D341Med (cell line): ENCODE measurements around the gene MPO.

Experiments used
- DNase-seq: peaks from one replicate; pipeline ENCODE4 v3.0.0; 2012; ENCODE audit warnings: low spot score

The MPO gene, protein sequence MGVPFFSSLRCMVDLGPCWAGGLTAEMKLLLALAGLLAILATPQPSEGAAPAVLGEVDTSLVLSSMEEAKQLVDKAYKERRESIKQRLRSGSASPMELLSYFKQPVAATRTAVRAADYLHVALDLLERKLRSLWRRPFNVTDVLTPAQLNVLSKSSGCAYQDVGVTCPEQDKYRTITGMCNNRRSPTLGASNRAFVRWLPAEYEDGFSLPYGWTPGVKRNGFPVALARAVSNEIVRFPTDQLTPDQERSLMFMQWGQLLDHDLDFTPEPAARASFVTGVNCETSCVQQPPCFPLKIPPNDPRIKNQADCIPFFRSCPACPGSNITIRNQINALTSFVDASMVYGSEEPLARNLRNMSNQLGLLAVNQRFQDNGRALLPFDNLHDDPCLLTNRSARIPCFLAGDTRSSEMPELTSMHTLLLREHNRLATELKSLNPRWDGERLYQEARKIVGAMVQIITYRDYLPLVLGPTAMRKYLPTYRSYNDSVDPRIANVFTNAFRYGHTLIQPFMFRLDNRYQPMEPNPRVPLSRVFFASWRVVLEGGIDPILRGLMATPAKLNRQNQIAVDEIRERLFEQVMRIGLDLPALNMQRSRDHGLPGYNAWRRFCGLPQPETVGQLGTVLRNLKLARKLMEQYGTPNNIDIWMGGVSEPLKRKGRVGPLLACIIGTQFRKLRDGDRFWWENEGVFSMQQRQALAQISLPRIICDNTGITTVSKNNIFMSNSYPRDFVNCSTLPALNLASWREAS

DNA sequence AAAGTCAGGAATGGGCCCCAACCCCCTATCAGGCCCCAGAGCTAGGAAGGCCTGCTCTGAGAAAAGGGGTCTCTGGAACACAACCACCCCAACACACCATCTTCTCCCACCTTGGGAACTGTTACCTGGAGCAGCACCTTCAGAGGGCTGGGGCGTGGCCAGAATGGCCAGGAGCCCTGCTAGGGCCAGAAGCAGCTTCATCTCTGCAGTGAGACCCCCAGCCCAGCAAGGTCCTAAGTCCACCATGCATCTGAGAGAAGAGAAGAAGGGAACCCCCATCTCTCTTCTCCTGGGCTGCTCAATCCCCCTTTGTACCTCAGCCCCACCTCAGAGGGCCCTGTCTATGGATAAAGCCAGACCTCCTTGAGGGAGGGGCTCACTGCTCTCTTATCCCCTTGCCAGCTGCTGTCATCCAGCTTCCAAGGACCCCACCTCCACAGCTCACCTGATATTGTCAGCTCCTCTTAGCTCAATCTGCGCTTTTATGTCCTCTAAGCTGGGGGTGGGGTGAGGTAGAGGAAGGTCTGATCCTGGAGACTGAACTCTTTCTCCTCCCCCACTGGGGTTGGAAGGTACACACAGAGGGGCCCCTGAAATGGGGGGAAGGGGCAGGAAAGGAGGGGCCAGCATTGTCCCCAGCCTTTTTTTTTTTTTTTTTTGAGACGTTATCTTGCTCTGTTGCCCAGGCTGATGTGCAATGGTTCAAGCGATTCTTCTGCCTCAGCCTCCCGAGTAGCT is at the start of gene MPO:
Gene MPO (minus strand): TSS at position 456 of the 738 bp plus-strand sequence. CDS start 177 bp downstream, at position 279.
- DNase-seq: peak; percentile 24

DNA sequence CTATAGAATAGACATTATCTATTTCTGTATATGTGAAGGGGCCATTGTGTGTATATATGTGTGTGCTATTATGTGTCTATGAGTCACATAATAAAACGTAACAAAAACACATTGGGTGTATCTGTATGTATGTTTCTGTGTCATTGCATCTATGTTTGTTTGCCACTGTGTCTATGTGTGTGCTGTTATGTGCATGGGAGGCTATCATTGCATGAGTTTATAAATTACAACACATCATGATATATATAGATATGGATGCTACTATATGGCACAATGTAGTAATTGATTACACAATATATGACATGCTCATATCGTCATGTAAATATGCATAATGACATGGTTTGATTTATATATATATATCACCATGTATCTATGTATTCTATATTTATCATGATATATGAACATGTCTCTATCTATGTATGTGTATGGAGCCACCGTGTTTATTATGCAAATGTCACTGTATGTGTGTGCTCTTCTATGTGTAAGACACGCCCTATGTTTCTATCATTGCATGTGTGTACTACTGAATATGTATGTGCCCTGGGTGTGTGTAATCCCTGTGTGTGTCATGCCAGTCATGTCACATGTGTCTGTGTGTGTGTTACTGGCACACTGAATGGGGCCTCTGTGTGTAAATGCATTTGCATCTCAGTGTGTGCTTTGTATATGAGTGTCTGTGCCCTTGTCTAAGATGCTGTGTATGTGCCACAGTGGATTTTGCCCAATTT is 49.2 kb upstream of the MPO start:
- no peak for DNase-seq

DNA sequence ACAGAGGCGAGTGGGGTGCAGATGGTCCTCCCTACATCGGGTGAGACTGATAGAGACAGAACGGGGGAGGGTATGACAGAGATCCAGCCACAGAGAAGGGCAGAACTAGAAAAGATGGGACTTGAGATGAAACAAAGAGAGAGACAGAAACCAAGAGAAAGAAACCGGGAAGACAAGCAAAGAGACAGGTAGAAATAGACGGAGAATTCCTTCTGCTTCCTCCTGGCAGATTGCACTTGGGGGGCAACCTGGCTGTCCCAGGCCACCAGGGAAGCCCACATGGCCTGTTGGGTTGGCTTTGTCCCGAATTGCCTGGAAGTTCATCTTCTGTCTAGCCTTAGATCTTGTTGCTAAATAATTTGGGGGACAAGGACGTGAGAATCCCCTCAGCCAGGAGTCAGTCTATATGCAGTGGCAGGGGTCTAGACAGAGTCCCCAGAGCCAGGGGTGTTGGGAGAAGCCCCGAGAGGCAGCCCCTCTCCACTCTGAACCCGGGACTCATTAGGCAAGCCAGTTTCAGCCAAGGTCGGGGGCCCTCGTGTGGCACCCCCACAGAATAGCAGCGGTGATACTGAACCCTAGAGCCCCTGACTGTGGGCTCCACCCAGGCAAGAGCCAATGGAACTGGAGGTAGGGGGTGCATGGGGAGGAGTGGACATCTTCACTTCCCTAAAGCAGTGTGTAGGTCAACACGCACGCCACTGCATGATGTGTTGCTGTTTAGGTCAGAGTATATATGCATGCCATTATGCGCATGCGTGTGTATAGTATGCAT is 48.5 kb upstream of the MPO start:
- peak; percentile 73 for DNase-seq

DNA sequence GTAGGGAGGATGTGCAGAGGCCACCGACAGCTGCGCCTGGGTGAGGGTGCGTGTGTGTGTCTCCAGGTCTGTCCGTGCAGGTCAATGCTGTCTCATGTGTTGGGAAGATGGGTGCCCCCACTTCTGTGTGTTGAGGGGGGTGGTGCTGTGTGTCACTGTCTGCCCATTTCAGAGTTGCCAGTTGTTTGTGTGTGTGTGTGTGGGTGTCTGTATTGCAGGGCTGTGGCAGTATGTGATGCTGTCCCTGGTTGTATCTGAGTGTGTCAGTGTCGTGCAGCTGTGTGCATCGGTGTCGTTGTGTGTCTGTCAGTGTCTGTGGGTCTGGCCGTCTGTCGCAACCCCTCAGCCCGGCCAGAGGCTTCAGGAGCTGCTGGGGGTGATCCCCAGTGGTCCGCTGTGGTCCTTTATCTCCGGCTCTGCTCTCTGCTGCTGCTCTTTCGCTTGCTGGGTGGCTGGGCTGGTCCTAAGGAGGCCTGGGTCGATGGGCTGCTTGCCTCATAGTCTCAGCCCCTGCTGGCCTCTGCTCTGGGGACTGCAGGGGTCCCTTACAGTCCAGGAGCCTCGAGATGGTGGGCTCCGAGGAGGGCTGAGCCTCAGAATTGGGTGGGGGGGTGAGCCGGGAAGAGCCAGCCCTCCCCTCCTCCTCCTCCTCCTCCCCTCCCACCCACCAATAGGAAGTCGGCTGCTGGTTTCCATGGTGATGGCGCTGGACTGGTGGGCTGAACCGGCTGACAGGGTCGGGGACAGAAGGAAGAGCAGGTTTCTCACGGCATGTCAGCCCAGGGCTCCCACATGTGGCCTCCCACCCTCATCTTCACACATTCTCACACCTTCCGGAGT is 47.7 kb upstream of the MPO start, which contains the start of gene TSPOAP1:
Gene TSPOAP1 (minus strand): TSS at position 601 of the 840 bp plus-strand sequence. CDS start 875 bp downstream, outside the sequence.
- no peak for DNase-seq

DNA sequence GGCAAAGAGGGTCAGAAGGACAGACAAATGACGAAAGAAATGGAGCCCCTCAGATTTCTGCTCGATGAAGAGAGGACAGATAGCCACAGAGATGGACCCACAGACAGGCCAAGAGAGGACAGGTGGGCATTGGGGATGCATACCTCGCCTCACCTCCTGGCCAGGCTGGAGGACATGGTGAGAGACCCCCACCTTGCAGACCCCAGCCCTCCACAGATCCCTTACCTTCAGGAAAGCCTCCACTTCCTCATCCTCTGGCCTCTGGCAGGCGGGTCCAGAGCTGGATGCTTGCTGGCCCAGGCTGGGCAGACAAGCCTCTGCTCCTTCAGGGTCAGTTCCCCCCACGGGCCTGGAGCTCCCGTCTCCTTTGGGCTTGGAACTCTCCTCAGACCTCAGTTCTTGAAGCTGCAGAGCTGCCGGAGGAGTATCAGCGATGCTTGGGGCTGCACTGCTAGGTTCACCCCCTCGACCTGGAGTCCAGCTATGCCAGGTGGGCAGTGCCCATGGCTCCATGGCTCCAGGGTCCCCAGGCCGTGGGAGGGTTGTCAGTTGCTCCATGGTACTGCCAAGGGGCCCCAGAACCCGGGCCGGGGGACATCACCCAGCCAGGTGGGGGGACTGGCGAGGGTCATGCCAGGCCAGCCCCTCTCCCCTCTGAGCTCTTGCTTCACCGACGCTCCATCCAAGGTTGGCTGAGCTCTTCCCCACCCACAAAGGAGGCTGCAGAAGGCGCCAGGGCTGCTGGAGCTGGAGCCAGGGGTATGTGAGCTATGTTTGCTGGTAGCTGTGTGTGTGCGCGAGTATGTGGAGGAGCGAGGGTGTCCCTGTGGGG is 46.8 kb upstream of the MPO start:
- no peak for DNase-seq

DNA sequence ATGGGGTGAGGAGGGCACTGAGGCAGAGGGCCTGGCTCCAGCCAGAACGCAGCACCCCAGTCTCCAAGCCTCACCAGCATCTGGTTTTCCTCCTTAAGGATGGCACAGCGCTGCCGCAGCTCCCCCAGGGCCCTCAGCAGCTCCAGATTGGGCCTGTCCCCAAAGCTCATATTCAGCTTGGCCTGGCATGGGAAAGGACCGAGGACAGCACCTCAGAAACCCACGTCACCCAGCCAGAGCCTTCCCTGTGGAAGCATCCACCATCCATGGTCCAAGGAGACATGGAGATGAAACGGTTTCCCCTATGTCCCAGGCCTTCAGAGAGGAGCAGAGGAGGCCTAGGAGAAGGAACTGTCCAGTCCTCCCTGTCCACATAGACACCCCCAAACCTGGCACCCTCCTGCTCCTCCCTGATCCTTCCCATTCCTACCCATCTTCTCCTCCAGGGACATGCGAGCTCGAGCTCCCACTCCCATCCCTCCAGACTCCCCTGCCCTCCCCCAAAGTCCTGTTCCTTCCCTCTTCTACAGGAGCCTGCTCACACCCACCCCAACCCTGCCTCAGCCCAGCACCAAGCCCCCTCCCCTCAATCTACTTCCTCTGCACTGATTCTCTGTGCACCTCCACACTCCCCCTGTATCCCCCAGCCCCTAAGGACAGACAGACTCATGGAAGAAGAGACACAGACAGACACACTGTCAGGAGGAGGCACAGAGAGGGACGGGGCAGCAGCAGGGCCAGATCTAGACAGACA is 46.1 kb upstream of the MPO start:
- DNase-seq: no peak

DNA sequence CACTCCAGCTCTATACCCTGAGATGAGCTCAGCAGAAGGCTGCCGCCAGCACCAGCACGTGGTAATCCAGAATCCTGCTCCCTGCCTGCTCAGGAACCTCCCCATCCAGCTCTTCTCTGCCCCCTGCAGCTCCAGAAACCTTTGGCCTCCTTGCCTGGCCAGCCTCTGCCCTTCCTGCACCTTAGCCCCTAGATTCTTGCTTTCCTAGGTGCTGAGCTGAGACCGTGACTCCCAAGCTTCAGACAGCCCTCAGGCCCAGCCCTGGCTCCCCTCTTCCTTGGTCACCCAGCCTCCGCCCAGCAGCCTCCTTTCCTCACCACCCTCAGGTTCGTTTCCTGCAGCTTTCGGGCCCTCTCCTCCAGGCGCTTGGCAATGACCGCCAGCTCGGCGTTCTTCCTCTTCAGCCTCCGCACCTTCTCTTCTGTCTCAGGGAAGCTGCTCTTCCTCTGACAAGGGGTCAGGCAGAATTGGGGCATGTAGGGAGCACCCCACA is 45.3 kb upstream of the MPO start:
- DNase-seq: no peak

DNA sequence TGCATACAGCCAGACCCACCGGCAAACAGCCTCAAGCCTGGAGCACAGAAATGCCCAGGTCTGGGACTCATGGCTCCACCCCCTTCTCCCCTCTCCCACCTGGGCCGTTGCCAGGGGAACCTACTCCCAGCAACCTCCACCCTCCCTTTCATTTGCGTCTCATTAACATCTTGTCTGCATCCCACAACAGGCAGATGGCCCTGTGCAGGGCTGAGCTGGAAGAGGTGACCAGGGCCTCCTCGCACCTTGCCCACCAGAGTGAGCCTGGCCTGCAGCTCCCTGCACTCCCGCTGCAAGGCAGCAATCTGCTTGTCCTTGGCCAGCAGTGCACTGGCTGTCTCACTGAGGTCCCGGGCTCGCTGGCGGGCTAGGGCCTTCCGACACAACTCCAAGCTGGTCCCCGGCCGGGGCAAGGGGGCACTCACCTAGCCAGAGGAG is 44.6 kb upstream of the MPO start:
- no peak for DNase-seq

DNA sequence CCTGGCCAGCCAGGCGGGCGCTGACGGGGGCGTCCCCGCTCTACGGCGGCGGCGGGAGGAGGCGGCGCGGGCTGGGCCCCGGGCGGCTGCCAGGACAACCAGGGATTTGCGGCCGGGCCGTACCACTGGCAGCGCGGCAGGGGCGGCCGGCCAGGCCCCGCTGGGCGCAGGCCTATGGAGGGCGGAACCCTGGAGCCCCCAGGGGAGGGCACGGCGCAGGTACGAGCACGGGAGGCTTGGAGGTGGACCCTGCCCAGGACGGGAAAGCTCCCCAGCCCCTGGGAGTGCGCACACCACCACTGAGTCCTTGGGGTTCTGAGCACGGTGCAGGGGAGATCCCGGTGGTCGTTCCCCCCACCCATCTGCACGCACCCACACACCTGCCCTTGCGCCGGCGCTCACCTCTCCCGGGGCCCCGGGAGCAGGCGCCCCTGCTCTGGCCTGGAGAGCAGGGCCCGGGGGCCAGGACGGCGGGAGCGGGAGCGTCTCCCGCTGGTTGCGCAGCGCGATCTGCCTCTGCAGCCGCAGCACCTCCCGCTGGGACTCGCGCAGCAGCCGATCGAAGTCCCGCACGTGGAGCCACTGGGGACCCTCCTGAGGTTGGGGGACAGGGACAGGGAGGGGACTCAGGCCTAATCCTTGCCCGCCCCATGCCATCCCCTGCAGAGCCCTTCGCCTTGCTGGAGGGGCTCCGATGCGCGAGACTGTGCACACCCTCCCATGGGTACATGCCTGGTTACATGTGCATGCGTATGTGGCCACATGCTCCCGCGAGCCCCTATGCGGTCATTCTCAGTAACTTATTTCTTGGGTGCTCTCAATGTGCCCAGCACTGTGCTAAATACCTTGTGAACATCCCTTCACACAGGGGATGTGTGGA is 43.9 kb upstream of the MPO start:
- peak; percentile 98 for DNase-seq

DNA sequence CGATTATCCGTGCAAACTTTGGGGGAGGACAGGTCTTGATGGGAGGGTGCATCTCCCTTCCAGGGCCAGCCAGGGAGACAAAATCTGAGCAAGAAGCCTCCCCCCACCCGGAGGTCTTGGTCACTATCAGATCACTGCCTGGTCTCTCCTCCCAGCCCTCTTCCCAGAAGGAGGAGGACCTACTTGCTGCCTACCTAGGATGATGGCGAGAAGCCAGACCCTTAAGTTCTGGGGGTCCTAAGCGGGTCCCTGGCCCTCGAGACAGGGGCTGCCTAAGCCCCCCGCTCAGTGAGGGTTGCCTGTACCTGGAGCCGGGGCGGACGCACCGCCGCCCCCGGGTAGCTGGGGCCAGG is 43.3 kb upstream of the MPO start:
- DNase-seq: no peak

DNA sequence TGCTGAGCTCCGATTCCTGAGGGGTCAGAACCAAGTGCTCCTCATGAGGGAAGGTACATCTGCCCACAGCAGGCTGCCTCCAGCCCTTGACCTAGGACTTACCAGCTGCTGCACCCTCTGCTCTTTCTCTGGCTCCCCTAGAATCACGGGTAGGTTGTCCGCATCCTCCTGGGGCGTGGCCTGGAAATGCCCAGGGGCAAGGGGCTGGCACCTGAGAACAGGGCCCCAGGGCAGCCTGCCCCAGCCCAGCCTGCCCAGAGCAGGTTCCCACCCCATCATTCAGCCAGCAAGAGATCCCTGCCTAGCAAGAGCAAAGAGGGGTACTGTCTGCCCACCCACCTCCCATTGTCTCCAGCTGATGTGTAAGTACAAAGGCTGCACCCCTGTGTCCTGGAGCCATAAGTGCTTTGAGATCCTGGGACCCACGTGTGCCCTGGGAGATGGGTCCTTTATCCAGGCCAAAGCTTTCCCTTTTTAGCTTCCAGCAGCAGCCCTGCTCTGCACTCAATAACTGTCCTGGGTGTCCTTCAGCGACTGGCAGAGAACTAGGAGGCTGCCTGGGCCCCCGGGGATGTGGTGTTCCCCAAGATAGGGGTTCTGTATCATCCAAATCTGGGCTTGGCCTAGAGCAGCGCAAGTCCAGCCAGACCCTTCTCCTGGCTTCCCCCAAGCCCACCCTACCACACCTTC is 42.8 kb upstream of the MPO start:
- DNase-seq: no peak

DNA sequence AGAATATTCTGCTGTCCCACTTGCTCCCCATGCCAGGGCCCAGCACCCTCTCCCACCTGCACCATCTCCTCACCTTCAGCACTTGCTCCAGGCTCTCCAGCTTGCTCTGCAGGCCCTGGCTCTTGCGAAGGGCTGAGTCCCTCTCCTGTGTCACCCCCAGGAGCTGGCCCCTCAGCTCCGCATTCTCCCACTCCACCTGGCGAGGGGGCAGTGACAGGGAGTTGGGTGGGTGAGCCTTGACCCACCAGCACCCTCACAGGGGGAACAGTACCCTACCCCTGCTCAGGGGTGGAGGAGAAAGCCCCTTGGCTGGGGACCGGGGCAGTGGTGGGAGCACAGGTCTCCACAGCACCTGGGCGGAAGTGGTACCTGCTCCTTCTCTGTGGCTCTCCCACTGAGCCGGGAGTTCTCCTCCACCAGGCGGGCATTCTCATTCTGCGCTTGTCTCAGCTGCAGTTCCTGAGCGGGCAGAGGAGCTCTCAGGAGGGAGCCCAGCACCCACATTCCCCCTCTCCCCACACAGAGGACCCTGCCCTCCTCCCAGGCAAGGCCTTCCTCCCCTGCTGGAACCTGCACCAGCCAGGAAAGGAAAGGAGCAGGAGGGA is 41.9 kb upstream of the MPO start:
- DNase-seq: no peak

DNA sequence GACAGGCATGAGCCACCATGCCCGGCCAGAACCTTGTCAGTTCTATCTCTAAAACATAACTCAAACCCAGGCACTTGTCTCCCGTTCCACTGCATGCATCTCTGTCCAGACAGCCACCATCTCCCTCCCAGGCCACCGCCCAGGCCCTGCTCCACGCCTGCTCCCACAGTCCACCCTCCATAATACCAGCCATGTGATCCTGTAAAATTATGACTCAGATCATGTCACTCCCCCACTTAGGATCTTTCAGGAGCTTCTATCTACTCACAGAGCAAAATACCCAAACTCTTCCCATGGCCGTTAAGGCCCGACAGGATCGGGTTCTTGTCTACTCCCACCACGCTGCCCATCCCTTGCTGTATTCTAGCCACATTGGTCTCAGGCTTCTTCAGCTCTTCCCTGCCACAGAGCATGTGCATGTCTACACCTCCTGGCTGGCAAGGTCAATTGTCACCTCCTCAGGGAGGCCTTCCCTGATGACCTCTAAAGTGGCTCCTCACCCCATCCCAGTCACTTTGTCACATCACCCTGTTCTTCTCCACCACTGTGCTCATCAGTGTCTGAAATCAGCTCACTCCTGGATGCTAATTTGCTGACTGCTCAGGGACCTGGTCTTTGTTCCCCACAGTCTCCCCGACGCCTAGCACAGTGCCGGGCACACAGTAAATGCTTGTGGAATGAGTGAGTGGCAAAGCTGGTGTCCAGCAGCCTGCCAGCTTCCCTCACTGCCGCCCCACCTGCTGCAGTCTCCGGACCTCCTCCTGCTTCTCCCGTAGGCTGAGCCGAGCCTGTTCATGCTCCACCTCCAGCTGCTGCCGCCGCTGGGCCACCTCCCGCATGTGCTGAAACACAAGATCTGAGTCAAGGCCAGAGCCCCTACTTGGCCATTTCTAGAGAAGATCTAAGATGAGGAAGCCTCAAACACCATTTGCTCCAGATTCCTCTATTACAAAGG is 41.1 kb upstream of the MPO start:
- DNase-seq: no peak

DNA sequence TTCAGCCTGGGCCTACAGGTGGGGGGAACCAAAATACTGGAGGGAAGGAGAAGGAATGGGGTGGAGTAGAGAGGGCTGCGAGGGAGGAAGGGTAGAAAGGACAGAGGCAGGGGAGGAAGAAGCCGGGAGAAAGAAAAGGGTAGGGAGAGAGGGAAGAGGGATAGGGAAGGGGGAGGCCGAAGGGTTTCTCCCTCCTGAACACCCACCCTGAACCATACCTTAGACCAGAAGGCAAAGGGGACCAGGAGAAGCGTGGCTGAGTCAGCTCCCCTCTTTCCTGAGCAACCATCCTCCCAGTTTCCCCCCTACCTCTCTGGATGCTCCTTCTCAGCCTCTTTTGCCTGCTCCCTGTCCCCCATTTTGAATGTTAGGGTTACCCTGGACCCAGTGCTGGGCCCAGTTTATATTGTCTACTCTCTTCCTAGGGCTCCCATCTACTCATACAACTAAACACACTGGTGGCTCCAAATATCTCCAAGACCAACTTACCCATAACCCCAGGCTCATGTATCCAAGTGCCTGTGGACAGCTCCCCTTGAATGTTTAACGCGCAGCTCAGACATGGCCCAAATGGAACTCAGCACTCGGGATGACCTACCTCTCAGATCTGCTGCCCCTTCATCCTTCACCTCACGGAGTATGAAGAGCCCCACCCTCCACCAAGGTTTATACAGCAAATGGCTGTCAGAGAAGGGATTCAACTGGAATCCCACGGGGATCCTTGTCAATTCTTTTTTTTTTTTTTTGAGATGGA is 40.0 kb upstream of the MPO start:
- no peak for DNase-seq
